Neural progenitor cell (in vitro differentiated cells): Measurements from ENCODE around the gene GALNTL6. TPM values are rescaled to one million over a fixed set of nuclear protein-coding genes. Genes with fewer than 3 reads are reported as not detected.

Source experiments
- DNase-seq: peaks from one replicate; pipeline ENCODE4 v3.0.0-alpha.2; 2016; ENCODE audit warnings: low spot score
- H2AFZ ChIP-seq: fragments of 200-600 bp; sonication (generic); replicated peaks from 2 replicates; pipeline ENCODE4 v1.6.1; 2016; ENCODE audit warnings: antibody characterized with exemption
- H3F3A ChIP-seq: fragments of 200-600 bp; sonication (generic); 2 replicates; pipeline ENCODE4 v1.6.1; 2016; ENCODE audit warnings: antibody characterized with exemption, low read depth
- H3K27ac ChIP-seq: fragments of 200-600 bp; sonication (generic); 2 replicates; pipeline ENCODE4 v1.5.1; 2016; ENCODE audit warnings: mild to moderate bottlenecking
- H3K27me3 ChIP-seq: fragments of 200-600 bp; sonication (generic); 2 replicates; pipeline ENCODE4 v1.6.1; 2016; ENCODE audit warnings: mild to moderate bottlenecking, moderate library complexity
- H3K36me3 ChIP-seq: fragments of 200-600 bp; sonication (generic); 2 replicates; pipeline ENCODE4 v1.5.1; 2016
- H3K4me1 ChIP-seq: fragments of 200-600 bp; sonication (generic); 2 replicates; pipeline ENCODE4 v1.6.1; 2016; ENCODE audit warnings: mixed run types
- H3K4me2 ChIP-seq: fragments of 200-600 bp; sonication (generic); 2 replicates; pipeline ENCODE4 v1.6.1; 2016
- H3K4me3 ChIP-seq: fragments of 200-600 bp; sonication (generic); 2 replicates; pipeline ENCODE4 v1.5.1; 2016
- H3K79me2 ChIP-seq: fragments of 200-600 bp; sonication (generic); 2 replicates; pipeline ENCODE4 v1.6.1; 2016; ENCODE audit warnings: low read depth
- H3K9ac ChIP-seq: fragments of 200-600 bp; sonication (generic); 2 replicates; pipeline ENCODE4 v1.6.1; 2016
- H3K9me3 ChIP-seq: fragments of 200-600 bp; sonication (generic); 2 replicates; pipeline ENCODE4 v1.5.1; 2016; ENCODE audit warnings: low read depth
- H4K20me1 ChIP-seq: fragments of 200-600 bp; sonication (generic); 2 replicates; pipeline ENCODE4 v1.6.1; 2016; ENCODE audit warnings: low read depth
- H3K27ac Mint-ChIP-seq: 3 replicates; pipeline ENCODE4 v1.8.0; 2021; ENCODE audit warnings: mixed read lengths
- H3K27me3 Mint-ChIP-seq: 2 replicates; pipeline ENCODE4 v1.8.0; 2022; ENCODE audit warnings: low read depth, mild to moderate bottlenecking, inconsistent platforms, moderate library complexity, mixed read lengths; ENCODE audit not compliant: insufficient read depth
- H3K36me3 Mint-ChIP-seq: 3 replicates; pipeline ENCODE4 v1.8.0; 2021; ENCODE audit warnings: mixed read lengths
- H3K4me1 Mint-ChIP-seq: 3 replicates; pipeline ENCODE4 v1.8.0; 2021; ENCODE audit warnings: mixed read lengths
- H3K4me3 Mint-ChIP-seq: 3 replicates; pipeline ENCODE4 v1.8.0; 2021; ENCODE audit warnings: mild to moderate bottlenecking, moderate library complexity, mixed read lengths
- H3K9me3 Mint-ChIP-seq: 3 replicates; pipeline ENCODE4 v1.8.0; 2020; ENCODE audit warnings: mixed read lengths
- CTCF ChIP-seq: fragments of 200-600 bp; sonication (generic); IDR thresholded peaks from 2 replicates; pipeline ENCODE4 v1.5.1; 2017; ENCODE audit warnings: antibody characterized with exemption, mild to moderate bottlenecking
- EZH2 ChIP-seq: fragments of 200-600 bp; sonication (generic); IDR thresholded peaks from 2 replicates; pipeline ENCODE4 v1.6.1; 2017; ENCODE audit warnings: antibody characterized with exemption, mild to moderate bottlenecking, moderate library complexity
- EZH2phosphoT487 ChIP-seq: fragments of 200-600 bp; sonication (generic); IDR thresholded peaks from 2 replicates; pipeline ENCODE4 v1.6.1; 2017; ENCODE audit warnings: antibody characterized with exemption
- total RNA-seq: library from RNA; depleted of rRNA; stranded (reverse); fragments of >200 nt; gene quantifications from 2 replicates; pipeline ENCODE4 v1.2.3, GENCODE V29; 2015; ENCODE audit warnings: low replicate concordance

Gene GALNTL6
- total RNA-seq, 1 donor from 2014 or later, result 0.15 TPM

GRCh38 chr4:172787111-172787510, 973.9 kb downstream of the GALNTL6 start:
- DNase-seq, result no peak
- Mint-ChIP-seq H3K4me1 (peaks cover 6% of the 10 kb centered on the region), H3K4me3 (no peak overlapping the region), H3K36me3 (no peaks in the 10 kb centered on the region), H3K27me3 (peaks cover under 1% of the 10 kb centered on the region), H3K27ac (no peak overlapping the region), H3K9me3 (no peaks in the 10 kb centered on the region)
- no peak overlapping the region for H3K9ac ChIP-seq
- H3K79me2 ChIP-seq, result no peaks in the 10 kb centered on the region
- H3K27me3 ChIP-seq, result no peaks in the 10 kb centered on the region
- H3K4me3 ChIP-seq, result no peak overlapping the region
- H3K4me2 ChIP-seq, result no peak overlapping the region
- no peaks in the 10 kb centered on the region for H3K4me1 ChIP-seq
- no peak overlapping the region for H2AFZ ChIP-seq
- H3K9me3 ChIP-seq, result no peaks in the 10 kb centered on the region
- no peak overlapping the region for H3K27ac ChIP-seq
- H3K36me3 ChIP-seq, result no peaks in the 10 kb centered on the region
- H4K20me1 ChIP-seq, result no peaks in the 10 kb centered on the region
- TF ChIP-seq CTCF, result no peak
- no peak for TF ChIP-seq EZH2phosphoT487
- no peak for TF ChIP-seq EZH2
- H3F3A ChIP-seq, result no peaks in the 10 kb centered on the region

GRCh38 chr4:172791841-172792240, 978.6 kb downstream of the GALNTL6 start:
- Histone ChIP-seq H3K9ac (no peak overlapping the region), H2AFZ (no peak overlapping the region), H3K36me3 (no peaks in the 10 kb centered on the region), H3K27ac (no peak overlapping the region), H3K4me1 (peaks cover 11% of the 10 kb centered on the region), H3K79me2 (no peaks in the 10 kb centered on the region), H3K4me3 (no peak overlapping the region), H3F3A (no peaks in the 10 kb centered on the region), H3K4me2 (no peak overlapping the region), H4K20me1 (no peaks in the 10 kb centered on the region), H3K9me3 (no peaks in the 10 kb centered on the region), H3K27me3 (no peaks in the 10 kb centered on the region)
- H3K27me3 Mint-ChIP-seq, result no peaks in the 10 kb centered on the region
- DNase-seq, result no peak
- H3K4me3 Mint-ChIP-seq, result no peak overlapping the region
- no peak for TF ChIP-seq EZH2phosphoT487
- TF ChIP-seq CTCF, result no peak
- TF ChIP-seq EZH2, result no peak
- no peak overlapping the region for H3K27ac Mint-ChIP-seq
- no peaks in the 10 kb centered on the region for H3K36me3 Mint-ChIP-seq
- no peaks in the 10 kb centered on the region for H3K9me3 Mint-ChIP-seq
- H3K4me1 Mint-ChIP-seq, result peaks cover 8% of the 10 kb centered on the region

GRCh38 chr4:172793565-172794306, 980.5 kb downstream of the GALNTL6 start:
- no peak for DNase-seq
- no peak for TF ChIP-seq CTCF
- no peak for TF ChIP-seq EZH2phosphoT487
- no peak for TF ChIP-seq EZH2
- Histone ChIP-seq H3K79me2 (no peaks in the 10 kb centered on the region), H3K4me1 (peaks cover 11% of the 10 kb centered on the region), H3K36me3 (no peaks in the 10 kb centered on the region), H3K4me3 (no peak overlapping the region), H4K20me1 (no peaks in the 10 kb centered on the region), H3K9me3 (no peaks in the 10 kb centered on the region), H3F3A (no peaks in the 10 kb centered on the region), H2AFZ (no peak overlapping the region), H3K9ac (no peak overlapping the region), H3K27me3 (no peaks in the 10 kb centered on the region), H3K27ac (no peak overlapping the region), H3K4me2 (no peak overlapping the region)
- H3K27me3 Mint-ChIP-seq, result peaks cover 2% of the 10 kb centered on the region
- H3K9me3 Mint-ChIP-seq, result no peaks in the 10 kb centered on the region
- no peak overlapping the region for H3K27ac Mint-ChIP-seq
- no peak overlapping the region for H3K4me3 Mint-ChIP-seq
- no peaks in the 10 kb centered on the region for H3K36me3 Mint-ChIP-seq
- peaks cover 7% of the 10 kb centered on the region for H3K4me1 Mint-ChIP-seq
